ENCODE data around the gene SMG6.
A peak's percentile ranks its signal among the peaks of the same experiment; 100 is the strongest.
"Not testable (repeated sequence)": the region's sequence is repeated elsewhere in the genome, so short reads cannot be mapped to it uniquely, and the experiment has no call there.

The SMG6 gene

DNA sequence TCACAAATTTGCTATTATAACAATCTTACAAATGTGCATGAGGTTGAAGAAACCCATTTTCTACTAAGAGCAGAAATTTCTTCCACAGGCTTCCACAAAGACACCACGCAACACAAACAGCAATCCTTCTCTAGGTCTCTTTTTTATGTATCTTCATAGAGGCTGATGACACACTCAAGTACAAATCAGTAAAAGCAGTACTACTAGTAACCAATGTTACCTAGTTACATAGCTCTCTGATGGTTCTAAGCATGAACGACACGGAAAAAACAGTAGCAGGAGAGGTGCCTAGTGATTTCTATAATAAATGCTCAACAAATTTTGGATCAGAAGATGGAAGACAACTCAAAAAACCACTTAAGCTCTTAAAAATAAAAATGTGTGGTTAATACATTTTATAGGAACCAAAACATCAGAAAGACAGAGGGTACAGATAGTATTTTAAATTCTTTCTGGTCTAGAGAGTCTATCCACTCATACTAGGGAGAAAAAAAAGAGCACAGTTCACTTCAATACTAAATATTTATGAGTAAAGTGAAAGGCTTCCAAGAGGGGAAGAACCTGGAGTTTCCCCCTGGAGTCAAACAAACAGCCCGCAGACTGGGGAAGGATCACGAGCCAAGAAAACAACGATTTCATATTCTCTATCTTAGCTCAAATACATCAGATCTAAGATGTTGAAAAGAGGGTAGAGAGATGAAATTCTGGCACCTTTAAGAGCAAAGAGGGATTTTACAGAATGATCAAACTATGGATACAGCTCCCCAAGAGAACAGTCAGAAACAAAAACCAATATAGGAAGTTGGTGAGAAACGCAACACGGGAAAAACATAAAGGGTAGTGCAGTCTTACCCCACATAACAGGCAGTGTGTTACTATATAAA lies 40.2 kb downstream of the SMG6 start:
- DNase-seq (ENCODE audit: low spot score): no peak

DNA sequence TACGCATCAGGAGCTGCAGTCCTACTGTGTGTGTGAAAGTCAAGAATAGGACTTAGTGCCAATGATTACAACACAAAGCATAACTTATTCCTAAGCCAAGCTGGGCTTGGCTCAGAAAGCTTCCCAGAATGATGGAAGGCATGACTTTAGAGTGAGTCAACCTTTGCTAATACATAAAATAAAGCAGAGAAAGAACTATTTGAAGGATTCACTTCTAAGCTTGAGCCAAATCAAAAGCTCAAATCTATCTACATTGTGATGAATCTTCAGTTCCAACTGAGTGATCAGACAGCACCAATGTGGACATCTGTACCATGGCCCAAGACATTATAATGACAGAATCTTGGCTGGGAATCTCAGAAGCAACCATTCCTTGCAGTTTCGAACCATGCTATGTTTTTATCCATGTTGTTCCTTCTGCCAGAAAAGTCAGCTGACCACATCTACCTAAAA lies 41.4 kb downstream of the SMG6 start:
- no peak for DNase-seq (ENCODE audit: low spot score)

DNA sequence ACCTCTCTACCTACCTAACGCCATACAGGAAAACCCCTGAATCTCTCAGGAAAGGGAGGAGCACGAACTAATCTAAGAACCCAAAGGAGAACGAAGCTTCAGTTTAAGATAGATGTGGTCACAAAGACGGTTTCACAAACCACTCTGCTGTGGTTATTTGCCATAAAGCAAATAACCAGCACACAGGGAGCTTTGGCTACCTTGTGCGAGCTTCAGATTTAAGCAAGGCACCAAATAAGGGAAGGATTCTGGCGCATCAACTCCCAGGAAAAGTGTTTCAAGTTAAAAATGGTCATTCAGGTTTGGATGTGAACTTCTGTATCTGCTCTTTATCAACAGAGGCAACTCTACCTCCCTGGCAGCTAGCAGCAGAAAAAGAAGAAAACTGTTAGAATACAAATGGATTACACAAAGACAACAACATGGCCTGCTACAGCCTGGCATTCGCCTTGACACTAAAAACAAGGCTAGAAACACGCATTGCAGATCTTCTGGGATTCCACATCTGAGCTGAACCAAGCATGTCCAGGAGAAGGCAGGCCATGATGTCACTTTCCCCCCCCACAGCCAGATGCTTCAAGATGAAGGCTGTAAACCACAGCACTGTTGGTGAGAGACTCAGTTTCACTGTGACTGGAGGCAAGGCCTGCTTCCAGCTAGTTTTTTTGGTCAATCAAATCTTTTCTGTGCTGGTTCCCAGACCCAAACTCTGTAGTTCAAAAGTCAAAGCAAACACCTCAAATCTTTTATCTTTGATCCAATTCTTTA lies 43.6 kb downstream of the SMG6 start:
- no peak for DNase-seq (ENCODE audit: low spot score)

DNA sequence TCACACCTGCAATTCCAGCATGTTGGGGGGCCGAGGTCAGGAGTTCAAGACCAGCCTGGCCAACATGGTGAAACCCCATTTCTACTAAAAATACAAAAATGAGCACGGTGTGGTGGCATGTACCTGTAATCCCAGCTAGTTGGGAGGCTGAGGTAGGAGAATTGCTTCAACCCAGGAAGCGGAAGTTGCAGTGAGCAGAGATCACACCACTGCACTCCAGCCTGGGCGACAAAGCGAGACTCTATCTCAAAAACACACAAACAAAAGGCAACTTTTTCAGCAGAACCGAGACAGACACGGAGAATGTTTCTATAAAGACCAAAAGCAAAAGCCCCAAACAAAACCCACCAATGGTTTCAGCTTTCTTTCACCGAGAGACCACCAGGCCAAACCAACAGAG lies 44.8 kb downstream of the SMG6 start:
- DNase-seq (ENCODE audit: low spot score): not testable (repeated sequence)

DNA sequence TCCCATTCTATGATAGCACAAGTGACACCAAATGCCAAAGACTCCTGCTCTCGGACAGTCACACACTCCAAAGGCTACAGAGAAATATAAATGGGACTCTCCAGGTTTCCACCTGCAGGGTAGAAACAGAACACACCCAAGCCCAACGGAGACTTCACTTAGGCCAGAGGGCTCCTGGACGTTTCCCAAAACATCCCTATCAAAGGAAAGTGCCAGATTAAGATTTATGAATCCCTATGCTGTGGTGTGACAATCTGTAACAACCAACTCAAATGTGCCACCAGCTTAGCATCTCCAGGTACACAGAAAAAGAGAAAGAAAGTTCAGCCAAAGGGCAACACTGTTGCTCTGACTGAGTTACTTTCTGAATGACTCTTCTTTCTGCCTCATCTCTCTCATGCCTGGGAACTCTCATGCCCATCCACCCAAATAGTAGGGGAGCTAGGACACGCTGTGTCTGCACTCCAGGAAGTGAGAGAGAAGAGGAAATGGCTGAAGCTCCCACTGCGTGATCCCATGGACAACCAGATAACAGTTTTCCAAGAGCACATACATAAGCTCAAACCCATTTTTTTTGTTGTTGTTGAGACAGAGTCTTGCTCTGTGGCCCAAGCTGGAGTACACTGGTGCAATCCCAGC lies 49.7 kb downstream of the SMG6 start:
- DNase-seq (ENCODE audit: low spot score): no peak

DNA sequence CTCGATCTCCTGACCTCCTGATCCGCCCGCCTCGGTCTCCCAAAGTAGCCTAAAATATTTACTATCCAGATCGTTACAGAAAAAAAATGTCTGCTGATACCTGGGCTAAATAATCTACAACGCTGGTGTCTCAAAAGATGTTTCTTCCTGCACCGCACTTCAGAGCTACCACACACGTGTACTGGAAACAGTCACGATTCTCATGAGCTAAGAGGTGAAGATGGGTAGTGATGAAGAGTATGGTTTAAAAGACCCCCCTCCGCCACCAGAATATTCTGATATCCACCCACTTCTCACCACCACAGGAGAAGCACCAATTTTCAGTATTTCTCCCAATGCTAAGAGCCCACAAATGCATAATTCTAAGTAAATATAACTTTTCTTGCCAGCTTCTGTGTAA lies 50.2 kb downstream of the SMG6 start:
- no peak for DNase-seq (ENCODE audit: low spot score)

DNA sequence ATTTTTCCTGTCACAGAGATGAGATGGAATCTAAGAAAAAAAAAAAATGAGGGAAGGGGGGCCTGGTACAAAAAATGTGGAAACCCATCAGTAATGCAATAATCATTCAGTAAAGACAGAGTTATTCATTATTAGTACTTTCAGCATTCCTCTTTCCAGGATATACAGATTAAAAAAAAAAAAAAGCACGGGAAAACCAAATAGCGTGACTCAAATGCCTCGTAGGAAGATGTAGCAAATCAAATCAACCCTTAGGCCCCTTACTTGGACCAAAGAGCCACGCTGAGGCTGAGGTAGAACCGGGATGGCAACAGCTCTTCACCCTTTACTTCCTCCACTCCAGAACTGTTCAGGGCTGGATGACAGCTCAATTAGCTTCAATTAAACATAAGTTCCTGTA lies 52.5 kb downstream of the SMG6 start:
- DNase-seq (ENCODE audit: low spot score): no peak

DNA sequence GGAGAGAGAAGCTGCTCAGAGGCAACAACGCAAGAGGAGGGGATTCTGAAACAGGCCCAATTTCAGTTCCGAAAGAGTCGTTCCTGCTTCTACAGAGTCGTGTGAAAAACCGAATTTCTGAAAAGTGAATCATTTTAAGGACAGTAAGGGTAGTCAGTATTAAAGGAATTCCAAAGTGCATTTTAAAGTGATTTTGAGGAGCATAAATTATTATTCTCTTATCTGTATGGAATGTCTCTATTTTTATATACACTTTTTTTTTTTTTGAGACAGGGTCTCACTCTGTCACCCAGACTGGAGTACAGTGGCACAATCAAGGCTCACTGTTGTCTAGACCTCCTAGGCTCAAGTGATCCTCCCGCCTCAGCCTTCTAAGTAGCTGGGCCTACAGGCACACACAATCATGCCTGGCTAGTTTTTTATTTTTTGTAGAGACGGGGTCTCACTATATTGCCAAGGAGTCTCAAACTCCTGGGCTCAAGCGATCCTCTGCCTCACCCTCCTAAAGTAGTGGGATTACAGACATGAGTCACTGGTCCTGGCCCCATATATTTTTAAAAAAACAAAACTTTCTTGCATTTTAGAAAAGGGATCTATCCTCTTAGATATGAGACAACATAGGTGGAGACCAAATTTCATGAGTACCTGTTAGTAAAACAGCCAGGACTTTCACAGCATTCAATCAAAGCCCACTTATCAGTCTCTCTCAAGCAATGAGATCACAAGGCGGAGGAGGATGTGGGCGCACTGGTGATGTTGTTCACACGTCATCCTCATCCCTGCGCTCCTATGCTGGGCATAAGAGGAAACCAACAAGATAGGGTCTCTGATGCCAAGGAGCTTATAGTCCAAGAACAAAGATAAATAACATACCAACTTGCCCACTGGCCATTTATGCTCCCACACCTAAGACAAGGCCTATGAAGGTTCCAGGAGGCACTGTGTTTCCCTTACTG lies 53.2 kb downstream of the SMG6 start:
- no peak for DNase-seq (ENCODE audit: low spot score)

DNA sequence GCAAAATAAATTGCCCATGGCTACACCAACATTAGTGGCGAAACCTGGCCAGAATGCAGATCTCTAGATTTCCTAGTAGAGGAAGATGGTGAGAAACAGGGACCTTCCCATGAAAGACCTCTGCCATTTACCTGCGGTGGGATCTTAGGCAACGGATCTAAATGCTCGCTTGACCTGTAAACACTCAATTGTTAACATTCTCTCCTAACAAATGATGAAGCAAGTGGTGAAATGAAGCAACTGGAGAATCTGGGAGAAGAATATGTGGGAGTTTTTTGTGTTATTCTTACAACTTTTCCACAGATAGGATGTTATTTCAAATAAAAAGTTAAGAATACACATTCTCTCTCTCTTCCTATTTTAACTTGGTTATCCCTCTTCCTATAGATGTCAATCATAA lies 56.6 kb downstream of the SMG6 start:
- DNase-seq (ENCODE audit: low spot score): no peak

DNA sequence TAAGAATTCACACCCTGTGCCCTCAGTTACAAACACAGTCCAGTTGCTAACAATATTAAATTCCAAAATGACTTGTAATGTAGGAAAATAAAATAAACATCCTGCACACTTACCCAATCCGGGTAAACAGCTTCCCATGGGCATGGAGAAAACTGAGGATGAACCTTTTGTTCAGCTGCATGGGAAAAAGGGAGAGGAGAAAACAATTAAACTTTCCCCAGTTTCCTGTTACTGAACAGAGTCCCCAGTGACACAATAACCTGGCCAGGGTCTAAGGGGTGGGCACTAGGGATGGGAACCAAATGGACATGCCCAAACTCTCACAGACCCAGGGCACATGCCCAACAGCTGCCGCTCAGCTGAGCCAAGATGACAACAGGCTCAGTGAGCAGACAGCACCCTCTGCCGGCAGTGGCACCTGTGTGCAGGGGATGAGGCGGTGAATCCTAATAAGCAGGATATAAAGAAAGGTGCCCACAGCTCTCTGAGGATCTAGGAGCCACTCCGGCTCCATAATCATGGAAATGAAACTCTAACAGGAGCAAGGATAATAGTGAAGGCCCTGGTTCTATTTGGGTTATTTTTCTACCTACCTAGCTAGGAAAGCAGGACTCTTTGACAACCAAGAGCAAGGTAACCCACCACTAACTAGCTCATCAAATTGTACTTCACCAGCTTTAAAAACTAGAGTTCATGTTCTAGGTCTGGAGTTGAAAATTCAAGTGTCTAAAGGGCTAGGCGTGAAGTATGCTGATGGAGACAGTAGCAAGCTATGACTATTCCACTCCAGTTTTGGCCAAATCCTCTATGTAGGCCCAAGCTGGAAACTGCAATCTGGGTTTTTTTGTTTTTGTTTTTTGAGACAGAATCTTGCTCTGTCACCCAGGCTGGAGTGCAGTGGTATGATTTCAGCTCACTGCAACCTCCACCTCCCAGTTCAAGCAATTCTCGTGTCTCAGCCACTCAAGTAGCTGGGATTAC lies 58.8 kb downstream of the SMG6 start:
- DNase-seq (ENCODE audit: low spot score): peak; percentile 87

DNA sequence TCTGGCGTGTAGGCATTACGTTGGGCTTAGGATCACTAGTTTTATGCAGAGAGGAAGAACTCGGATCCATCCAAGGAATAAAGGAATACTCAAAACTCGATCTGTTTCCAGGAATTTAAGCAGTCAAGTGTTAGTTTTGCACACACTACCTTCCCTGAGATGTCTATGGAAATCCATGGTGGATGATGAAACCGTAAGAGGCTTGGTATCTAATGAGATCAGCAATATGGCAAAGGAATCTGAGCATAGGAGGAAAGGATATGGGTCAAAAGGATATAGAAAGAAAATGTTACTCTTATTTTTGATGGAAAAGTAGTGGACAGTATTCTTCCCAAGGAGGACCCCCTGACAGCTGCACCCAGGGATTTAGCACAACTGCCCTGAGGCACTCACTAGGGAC lies 59.6 kb downstream of the SMG6 start:
- DNase-seq (ENCODE audit: low spot score): no peak

DNA sequence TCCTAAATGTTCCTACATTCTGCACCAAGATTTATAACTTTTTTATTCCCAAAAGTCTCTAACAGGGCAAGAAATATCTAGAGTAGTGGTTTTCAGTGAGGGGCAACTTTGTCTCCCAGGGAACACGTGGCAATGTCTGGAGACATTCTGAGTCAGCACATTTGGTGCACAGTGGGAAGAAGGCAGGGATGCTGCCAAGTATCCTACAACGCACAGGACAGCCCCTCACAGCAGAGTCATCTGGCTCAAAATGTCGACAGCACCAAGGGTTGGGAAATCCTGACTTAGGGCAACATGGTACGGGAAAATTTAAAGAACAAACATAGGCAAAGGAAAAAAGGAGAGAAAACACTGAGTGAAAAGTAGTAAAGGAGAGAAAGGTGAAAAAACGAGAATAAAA lies 61.8 kb downstream of the SMG6 start:
- no peak for DNase-seq (ENCODE audit: low spot score)

DNA sequence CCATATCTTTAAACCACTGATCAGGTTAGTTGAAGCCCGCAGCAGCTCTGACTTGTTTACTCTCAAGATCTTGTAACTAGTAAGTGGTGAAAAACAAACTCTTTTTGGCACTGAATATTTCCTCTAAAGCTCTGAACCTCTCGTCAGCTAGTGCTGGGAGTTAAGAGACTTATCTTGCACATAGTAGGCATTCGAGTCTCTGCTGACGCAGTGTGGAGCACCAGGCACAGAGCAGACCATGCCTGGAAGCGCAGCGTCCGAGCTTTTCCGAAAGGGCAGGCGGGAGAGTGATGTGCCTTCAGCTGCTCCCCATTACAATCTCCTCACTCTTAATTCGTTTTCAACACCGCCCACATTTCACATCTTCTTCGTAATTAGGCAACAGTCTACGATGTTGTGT lies 63.0 kb downstream of the SMG6 start:
- no peak for DNase-seq (ENCODE audit: low spot score)

DNA sequence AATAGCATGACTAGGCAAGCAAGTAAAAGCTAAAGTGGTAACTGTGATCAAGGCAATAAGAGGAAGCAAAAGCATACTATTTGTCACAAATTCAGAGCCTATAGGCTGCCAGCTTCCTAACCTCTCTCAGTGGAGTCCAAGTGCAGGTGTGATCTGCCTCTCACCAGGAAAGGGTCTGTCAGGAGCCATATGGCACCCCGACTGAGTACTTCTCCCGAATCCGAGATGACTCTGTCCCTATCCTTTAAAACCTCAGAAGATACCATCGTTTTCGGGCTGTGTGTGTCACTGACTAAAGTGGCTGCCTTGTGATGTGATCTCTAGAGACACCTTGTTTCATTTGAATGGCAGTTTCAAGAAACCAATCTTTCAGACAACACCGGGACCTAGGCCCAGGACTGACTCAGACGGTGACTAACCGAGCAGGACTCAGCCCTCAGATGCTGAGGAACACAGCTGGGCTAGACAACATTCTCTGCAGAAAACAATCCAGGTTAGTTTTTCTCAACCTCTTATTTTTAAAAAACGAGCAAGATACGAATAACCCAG lies 63.6 kb downstream of the SMG6 start:
- DNase-seq (ENCODE audit: low spot score): no peak

DNA sequence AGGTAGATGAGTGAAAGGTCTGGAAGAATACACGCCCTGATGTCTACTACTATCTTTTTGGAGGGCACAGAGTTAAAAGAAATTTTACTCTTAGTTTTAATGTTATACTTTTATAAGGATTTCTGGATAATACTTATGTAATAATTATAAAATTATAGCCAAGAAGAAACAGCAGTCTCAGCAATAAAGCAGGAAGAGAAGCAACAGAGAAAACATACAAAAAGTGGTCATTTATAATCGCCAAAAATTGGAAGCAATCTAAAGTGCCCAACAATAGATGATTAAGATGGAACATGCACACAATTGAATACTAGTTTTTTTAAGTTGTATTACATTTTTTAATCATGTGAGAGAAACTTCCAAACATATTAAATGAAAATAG lies 64.4 kb downstream of the SMG6 start:
- DNase-seq (ENCODE audit: low spot score): no peak

DNA sequence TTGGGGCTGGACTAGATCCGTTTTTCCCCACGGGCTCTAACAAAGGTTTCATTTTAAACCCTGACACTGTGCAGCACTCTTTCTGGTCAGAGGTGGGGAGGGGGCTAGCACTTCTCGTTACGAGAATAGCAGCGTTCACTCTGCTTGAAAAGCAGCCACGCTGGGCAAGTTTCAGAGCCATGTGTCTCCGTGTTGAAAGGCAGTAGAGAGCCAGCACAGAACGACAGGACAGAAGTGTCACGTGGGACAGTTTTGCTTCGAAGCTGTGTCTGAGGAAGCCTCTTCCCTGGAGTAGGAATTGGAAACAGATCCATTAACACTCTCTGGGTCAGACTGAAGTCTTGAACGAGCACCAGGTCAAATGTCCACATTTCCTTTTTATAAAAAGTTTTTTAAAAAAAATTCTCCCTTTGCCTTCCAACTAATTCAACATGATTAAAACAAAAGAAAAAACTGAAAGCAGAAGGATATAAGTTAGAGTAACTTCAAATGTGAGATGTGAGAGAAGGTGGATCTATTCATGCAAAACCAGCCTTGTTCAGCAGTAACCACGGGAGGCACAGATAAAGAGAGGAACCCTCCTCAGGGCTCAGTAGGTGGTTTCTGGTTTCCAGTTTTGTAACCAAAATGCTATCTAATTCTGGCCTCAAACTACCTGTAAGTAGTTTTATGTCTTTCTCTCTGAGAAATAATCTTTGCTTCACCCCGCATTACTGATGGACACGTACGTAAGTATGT lies 65.0 kb downstream of the SMG6 start:
- no peak for DNase-seq (ENCODE audit: low spot score)

DNA sequence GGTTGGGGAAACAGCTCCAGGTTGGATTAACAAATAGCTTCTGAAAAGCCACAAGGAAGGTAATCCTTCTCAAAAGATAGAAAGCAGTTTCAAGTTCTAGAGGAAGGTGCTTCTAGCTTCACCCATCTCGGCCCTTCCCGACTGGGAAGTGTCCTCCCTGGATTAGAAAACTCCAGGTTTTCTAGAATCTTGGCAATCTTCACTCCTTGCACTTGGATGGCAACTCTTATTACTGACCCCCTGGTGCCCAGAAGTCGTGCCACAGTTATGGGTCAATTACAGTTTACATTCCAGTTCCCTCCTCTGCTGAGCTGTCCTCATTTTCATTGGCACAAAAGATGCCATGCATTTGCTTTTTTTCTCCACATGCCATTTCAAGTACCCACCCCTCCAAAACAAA lies 65.6 kb downstream of the SMG6 start:
- DNase-seq (ENCODE audit: low spot score): no peak

DNA sequence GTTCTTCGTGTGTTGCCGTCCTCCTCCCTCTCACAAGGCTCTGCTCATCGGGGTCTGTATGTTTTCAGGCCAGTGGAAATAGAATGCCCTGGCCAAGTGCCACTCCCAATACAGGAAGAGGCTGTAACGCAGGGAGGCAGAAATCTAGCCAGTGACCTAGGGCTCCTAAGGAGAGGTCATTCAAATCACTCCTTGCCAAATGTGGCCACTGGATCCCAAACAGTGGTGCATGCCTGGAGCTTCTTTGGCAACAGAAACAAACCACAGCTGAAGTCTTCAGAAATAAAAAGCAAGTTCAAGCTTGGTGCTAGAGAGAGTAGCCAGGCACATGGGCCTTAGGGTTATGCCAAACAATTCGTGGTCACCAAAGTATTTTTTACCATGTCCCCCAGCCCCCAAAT lies 66.1 kb downstream of the SMG6 start:
- no peak for DNase-seq (ENCODE audit: low spot score)

DNA sequence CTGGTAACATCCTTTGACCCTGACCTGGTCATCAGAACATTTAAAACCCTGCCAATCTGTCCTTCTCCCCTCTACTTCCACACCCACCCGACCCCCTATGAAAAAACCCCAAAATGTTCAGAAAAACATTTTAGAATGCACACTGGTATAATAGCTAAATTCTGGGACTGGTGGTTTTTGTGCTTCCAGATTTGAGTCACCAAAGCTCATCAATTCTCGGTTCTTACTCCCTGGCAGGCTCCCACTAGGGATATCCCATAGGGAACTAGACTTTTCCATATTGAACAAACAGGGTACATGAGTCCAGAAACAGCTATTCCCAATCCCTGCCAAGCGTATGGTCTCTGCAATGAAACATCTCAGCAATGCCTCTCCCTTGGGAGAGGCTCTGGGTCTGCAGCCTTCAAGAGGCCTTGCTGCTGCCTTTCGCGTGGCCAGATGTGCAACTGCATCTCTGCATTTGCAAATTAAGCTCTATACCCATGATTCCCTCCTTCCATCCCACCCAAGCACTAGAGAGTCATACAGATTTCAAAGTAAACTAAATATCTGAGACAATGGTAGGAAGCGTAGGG lies 67.7 kb downstream of the SMG6 start:
- no peak for DNase-seq (ENCODE audit: low spot score)

Data from ecto neural progenitor cell (in vitro differentiated cells).